DMS79 (cell line): ENCODE data around the gene MAB21L4.

Experiments
- DNase-seq: peaks from one replicate; lab custom pipeline; 2025; lab: John Stamatoyannopoulos, UW

The MAB21L4 gene

DNA sequence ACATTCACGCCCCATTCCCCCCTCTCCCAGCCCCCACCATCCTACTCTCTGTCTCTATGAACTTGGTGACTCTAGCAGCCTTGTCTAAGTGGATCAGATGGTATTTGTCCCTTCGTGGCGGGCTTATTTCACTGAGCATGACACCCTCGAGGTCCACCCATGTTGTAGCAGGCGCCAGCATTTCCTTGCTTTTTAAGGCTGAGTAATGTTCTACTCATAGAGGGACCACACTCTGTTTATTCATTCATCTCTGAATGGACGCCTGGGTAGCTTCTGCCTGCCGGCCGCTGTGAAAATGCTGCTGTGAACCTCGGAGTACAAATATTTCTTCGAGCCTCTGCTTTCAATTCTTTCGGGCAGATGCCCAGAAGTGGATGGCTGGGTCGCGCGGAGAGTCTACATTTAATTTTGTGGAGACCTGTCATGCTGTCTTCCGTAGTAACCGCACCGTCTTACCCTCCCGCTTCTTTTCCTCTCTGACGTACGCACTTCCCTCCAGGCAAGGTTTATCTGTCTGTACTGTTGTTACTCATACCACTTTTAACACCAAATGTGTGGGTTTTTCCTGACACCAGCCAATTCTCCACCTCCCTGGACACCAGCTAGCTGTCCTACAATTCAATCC lies 15.8 kb upstream of the MAB21L4 start:
- DNase-seq = no peak

DNA sequence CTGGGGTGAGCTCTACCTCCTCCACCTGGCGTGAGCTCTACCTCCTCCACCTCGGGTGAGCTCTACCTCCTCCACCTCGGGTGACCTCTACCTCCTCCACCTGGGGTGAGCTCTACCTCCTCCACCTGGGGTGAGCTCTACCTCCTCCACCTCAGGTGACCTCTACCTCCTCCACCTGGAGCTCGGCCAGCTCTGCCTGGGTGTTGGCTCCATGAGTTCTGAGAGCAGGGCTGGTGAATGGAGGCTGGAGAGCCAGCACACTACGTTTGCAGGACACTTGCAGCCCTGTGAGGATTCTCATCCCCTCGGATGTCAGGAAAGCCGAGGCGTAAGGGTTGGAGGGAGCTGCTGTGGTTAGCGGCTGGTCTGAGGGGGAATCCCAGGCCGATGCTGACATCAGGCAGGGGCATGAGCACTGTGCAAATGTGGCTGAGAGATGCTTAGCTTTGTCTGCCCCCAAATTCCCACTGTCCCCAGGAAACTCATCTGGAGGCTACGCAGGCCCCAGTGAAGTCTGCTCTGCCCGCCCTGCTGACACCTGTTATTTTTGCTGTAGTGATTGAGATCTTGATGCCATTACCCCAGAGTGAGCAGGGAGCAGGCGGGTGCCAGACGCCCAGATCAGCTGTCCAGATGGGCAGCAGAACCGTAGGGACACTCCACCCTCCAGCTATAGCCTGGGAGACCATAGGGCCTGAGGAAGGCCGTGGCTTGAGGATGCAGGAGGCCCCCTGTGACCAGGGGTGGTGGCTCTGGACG lies 13.4 kb upstream of the MAB21L4 start:
- DNase-seq = no peak

DNA sequence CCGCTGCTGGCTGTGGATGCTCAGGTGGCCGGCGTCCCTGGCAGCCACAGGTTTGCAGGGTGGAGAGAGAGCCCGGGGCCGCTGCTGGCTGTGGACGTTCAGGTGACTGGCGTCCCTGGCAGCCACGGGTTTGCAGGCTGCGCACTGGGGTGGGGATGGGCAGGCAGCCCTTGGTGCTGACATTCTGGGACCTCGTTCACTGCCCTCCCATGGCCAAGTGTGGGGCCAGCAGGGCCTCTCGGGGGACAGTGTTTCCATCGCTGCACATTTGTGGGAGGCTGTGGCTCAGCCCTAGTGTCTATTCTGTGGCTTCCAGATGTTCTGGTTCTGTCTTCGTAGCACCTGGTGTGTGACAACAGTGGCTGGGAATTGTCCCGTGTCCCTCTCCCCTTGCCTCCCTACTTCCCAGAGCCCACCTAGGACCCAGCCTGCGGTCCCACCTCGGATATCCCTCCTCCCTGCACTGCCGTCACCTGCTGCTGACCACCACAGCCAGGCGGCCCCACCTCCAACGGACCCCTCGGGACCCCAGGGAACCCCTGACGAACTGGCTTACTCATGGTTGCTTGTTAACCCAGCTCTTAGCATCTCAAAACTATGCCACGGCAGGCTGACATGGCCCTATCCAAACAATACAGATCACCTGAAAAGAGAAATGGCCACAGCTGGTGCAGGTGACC lies 11.1 kb upstream of the MAB21L4 start:
- no peak for DNase-seq

DNA sequence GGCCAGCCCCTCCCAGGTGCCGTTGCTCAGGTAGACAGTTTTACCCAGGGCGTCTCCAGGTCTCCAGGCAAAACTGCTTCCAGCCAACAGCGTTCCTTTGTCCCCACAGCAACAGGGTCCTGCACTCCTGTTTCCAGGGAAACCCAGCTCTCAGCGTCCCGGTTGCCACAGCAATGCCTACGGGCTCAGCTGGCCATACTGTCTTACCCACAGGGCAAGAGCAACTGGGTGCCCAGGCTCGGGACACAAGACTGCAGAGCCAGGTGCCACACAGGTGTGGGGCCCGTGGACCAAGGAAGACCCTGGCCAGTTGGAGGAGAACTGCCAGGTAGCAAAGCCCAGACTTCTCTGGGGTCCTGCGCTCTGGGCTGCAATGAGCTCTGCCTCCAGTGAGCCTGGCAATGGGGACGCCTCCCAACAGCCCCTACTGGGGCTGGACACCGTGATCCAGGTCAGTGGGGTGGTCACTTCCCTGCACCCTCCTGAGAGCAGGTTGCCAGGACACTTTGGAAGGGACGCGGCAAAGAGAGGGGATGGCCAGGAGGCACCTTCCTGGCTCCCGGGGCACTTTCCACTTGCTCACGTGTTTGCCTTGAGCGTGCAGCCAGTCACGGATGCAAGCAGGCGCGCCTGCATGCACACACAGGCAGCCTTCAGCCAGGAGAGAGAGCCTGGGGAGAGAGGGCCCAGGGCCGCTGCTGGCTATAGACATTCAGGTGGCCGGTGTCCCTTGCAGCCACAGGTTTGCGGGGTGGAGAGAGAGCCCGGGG lies 10.4 kb upstream of the MAB21L4 start, which contains the start of gene CROCC2:
Gene CROCC2, plus strand, starts transcription at position 196 of the 770 bp plus-strand sequence. Its CDS starts 178 bp downstream, at position 374.
- DNase-seq = peak; percentile 64

- DNase-seq = peak; percentile 41
Observed at GRCh38 chr2:240905176-240905781, 9.3 kb upstream of the MAB21L4 start.

DNA sequence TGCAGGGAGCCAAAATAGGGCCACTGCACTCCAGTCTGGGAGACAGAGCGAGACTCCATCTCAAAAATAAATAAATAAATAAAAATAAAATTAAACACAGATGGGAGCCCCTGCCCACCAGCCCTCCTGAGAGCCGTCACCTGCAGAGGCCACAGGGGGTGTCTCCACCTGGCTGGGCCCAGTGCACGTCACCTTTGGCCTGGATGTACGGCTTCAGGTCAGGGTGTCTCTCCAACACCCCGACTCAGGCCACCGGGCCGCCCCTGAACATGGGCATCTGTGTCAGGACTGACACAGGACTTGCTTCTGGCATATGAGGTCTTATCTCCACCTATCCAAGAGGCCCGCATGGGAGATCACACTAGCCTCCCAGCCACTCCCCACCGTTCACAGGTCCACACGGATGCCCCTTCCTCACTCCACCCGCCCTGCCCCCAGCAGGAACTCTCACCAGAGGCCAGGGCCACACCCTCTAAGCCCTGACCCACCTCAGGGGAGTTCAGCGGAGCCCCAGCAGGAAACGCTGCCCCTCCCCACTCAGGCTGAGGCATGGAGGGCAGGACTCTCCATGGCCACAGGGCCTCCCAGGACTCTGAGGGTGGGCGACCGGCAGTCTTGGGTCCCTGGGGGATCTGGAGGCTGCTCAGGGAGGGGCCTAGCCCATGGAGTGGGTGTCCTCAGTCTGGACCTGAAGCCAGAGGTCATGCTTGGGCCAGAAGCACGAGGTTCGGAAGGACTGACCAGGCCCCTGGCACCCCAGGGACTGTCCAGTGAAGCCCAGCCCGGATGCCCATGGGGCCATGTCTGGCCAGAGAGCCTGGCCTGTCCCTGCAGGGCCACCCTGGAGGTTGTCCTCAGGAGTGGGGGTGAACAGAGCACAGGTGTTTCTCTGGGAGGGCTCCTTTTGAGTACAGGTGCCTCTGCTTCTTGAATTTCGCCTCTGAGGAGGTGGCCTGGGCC lies 8.5 kb upstream of the MAB21L4 start:
- no peak for DNase-seq

GRCh38 chr2:240903191-240904060 lies 7.5 kb upstream of the MAB21L4 start:
- DNase-seq = no peak

DNA sequence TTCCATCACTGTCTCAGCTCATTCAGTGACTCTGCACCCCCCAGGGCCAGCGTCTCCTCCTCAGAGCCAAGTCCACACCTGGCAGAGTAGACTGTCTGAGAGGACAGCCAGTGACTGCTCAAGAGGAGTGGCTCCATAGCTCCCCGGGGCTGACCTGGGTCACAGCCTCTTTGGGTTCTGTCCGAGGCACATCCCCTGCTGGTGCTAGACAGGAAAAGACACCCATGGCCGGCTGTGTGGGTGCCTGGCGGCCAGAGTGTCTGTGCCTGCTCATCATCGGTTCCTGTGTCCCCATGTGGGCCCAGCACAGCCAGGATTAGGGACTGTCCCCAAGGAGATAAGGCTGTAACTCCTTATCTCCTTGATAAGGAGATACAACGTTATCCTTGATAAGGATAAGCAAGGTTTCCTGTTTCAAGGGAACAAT lies 6.7 kb upstream of the MAB21L4 start:
- no peak for DNase-seq

DNA sequence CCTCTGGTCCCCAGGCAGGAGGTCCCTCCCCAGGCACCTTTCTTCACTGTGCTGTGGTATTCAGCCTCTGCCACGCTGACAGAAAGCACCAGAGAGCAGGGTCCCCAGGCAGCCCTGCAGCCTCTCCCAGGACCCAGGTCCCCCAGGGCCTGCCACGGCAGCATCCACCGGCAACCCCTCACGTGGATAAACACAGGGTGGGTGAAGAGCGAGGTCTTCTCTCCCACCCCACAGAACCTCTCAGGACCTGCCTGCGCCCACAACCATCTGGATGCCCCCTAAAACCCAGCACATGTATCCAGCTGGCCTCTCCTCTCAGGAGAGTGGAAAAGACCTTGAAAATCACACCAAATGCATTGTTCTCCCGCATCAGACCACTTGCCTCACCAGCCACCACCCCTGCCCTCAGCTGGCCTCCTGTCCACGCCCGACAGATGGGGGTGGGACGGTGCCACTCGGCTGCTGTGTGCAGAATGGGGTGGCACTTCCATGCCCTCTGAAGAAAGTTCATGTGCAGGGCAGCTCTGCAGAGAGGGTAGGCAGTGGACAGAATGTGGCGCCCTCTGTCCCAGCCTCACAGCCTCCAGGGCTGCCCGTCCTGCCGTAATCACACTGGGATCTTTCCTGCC lies 6.1 kb upstream of the MAB21L4 start:
- DNase-seq = no peak

GRCh38 chr2:240900141-240900860 lies 4.3 kb upstream of the MAB21L4 start:
- DNase-seq = no peak

DNA sequence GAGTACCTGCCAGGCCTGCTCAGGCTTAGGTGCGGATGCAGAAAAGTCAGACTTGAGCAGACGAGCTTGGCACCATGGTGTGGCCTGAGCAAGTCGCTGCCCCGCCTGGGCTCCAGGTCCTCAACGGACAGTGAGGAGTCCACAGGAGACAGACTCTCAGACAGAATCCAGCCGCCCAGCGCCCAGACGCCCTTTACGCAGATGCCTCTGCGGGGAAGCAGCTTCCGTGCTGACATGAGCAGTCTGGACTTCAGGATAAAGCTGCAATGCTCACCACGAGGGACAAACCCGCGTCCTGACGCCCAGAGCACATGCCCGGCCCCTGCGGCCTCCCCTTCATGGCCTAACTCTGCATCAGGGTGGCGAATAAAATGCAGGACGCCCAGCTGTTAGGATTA lies 3.5 kb upstream of the MAB21L4 start:
- DNase-seq = no peak

- no peak for DNase-seq
Observed at GRCh38 chr2:240898731-240899467, 2.9 kb upstream of the MAB21L4 start.

- no peak for DNase-seq
Observed at GRCh38 chr2:240898108-240898730, 2.3 kb upstream of the MAB21L4 start.

DNA sequence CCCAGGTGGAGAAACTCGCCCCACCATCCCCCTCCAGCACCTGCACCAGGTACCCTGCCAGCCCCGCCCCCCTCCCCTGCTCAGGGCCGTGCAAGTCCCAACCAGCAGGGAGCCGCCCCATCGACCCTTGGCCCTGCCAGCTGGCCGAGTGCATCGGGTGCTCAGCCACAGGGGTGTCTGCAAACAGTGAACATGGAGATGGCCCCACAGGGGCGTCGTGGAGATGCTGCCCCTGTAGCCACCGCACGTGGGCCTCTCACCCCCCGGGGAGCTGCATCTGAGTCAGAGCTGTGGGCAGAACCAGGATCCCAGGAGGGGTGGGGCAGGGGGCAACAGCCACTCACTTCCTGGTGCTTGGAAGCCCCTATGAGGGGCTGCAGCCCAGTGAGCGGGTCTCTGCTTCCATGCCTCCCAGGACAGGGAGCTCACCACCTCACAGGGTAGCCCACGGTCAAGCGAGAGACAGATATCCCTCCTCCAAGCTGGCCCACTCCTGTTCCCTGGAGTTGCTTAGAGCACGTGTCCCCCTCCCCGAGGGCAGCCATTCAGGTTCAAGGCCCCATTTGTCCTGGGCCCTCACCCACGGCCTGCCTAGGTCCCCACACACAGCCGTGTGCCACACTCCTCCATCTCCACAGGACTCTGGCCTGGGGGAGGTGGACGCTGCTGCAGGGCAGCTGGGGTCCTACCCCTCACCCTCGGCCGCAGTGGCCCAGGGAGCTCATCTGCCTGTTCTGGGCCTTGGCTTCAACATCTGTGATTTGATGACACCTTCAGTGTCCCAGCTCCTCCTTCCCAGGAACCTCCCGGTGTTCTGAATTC lies 1.1 kb upstream of the MAB21L4 start:
- peak; percentile 26 for DNase-seq

DNA sequence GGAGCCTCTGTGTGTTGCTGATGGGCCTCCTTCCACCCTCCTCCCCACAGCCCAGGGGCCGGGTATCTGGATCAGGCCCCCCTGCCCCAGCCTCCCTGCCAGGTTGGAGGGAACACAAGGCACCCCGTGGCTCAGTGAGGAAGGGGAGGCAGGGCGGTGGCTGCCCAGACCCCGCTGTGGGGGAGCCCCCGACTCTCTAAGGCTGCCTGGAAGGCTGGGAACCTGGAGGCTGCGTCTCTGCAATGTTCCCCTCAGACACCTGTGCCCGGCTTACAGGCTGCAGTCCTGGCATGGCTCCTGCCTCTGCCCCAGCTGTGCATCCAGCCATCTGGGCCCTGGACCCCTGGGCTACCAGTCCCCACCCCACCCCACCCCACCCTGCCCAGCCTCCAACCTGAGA lies 438 bp upstream of the MAB21L4 start:
- DNase-seq = no peak

- no peak for DNase-seq
Observed at GRCh38 chr2:240894836-240895558, 959 bp downstream of the MAB21L4 start.
